Stomach (tissue), 9 donors: ENCODE data around the gene ZNF503. TPM values are rescaled to one million over a fixed set of nuclear protein-coding genes. Genes with fewer than 3 reads are reported as not detected.

Experiments used
- DNase-seq, 2 donors: peaks; one replicate each; pipeline versions ENCODE4 v3.0.0 to v3.0.0-alpha.2; 2013 to 2019
- H3K27ac ChIP-seq, 5 donors: fragments of 200-600 bp in 4 of 5; sonication (generic) in 4 of 5; one replicate each; pipeline ENCODE4 v1.5.1; 2013 to 2019; ENCODE audit warnings: mild to moderate bottlenecking in 1 of 5, moderate library complexity in 1 of 5
- H3K27me3 ChIP-seq, 3 donors: fragments of 200-600 bp; sonication (generic); one replicate each; pipeline ENCODE4 v1.5.1; 2017 to 2019; ENCODE audit warnings: mixed run types in 1 of 3
- H3K36me3 ChIP-seq, 4 donors: fragments of 200-600 bp; sonication (generic); 1 replicate in 3 of 4; 2 replicates in 1 of 4; pipeline ENCODE4 v1.5.1; 2016 to 2019
- H3K4me1 ChIP-seq, 4 donors: fragments of 200-600 bp; sonication (generic); one replicate each; pipeline ENCODE4 v1.5.1; 2016 to 2019
- H3K4me3 ChIP-seq, 4 donors: fragments of 200-600 bp; sonication (generic) in 3 of 4; one replicate each; pipeline ENCODE4 v1.5.1; 2016 to 2019; ENCODE audit warnings: mild to moderate bottlenecking in 1 of 4
- H3K9me3 ChIP-seq, 4 donors: fragments of 200-600 bp; sonication (generic); one replicate each; pipeline ENCODE4 v1.5.1; 2016 to 2019
- EP300 ChIP-seq: sonication (generic); formaldehyde crosslinking; IDR thresholded peaks from one replicate; pipeline ENCODE4 v1.6.1; 2017; ENCODE audit warnings: antibody characterized with exemption
- POLR2A ChIP-seq, 4 donors: fragments of 450-650 bp; IDR thresholded peaks; one replicate each; pipeline ENCODE4 v1.6.1; 2016; ENCODE audit warnings: antibody characterized with exemption in 4 of 4, control low read depth in 2 of 4, mild to moderate bottlenecking in 1 of 4, moderate library complexity in 1 of 4
- POLR2AphosphoS5 ChIP-seq, 3 donors: sonication (generic); formaldehyde crosslinking; IDR thresholded peaks; one replicate each; pipeline ENCODE4 v1.6.1; 2016; ENCODE audit warnings: antibody characterized with exemption in 3 of 3
- WGBS, 5 donors: extraction: QIAGEN DNeasy Blood & Tissue Kit in 3 of 5; methylation state at CpG; one replicate each; pipeline versions ENCODE4 v1.1.5 to v1.1.7; 2013 to 2018; 5-methylcytosine and 5-hydroxymethylcytosine counted together
- intact Hi-C: fragments of 100-400 bp; cut with DNase I; formaldehyde crosslinking; loops from one replicate; pipeline ENCODE4 v1.15.1; 2023; ENCODE audit warnings: low total_unique reads
- polyA plus RNA-seq, 3 donors: library from polyadenylated mRNA; stranded (reverse); fragments of 200-250 nt; gene quantifications; one replicate each; pipeline ENCODE4 v1.2.3, GENCODE V29; 2013
- total RNA-seq, 5 donors: library from RNA; depleted of rRNA; stranded (reverse); fragments of >200 nt; gene quantifications; one replicate each; pipeline versions ENCODE4 v1.1.0 to v1.2.3, GENCODE V29; 2014 to 2016
- TF ChIP-seq, protein P1 (sequence below), 7 experiments: fragments of 450-650 bp in 4 of 7; fragments of 200-600 bp in 3 of 7; sonication (generic) in 3 of 7; IDR thresholded peaks; one replicate each; pipeline ENCODE4 v1.5.1; 2016 to 2019; ENCODE audit warnings: antibody characterized with exemption in 7 of 7, control low read depth in 2 of 7, mild to moderate bottlenecking in 1 of 7
- donor health status: healthy with polysubstance abuse.
- donor health status: Bipolar disorder and iron deficiency.
- donor health status: healthy.

The ZNF503 gene
- total and polyA plus RNA-seq, 8 donors, result 3.5 to 24.1 (median 10.8) TPM

DNA sequence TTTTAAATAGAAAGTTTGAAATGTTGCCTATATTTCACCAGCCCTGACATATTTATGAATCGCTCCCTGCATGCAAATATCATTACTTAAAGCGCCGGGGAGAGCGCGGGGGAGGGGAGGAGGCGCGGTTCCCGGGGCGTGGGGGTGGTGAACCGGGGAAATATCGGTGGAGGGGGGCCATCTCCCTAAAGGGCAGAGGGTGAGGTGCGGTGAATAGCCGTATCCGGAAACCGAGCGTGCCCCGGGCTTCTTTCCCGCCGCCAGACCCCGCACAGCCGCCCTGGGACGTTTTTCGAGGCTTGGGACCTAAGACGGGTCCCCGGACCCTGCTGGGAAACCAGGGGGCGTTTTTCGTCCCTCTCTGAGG lies 6.9 kb upstream of the ZNF503 start:
- Histone ChIP-seq H3K27me3 (peaks cover 0 to 55% (median 0%) of the 10 kb centered on the region in 3 donors), H3K9me3 (no peaks in the 10 kb centered on the region), H3K4me3 (peak overlapping the region; percentile 73 to 84 (median 80)), H3K36me3 (no peaks in the 10 kb centered on the region), H3K4me1 (peaks cover 17 to 64% (median 61%) of the 10 kb centered on the region in 4 donors), H3K27ac (peak overlapping the region; percentile 92 to 99 (median 95))
- DNase-seq, result peak in 1 of 2 donors; percentile 77
- WGBS, 5 donors, result 0 to 12% (median 1%) methylated on average over 26 to 27 of the region's 27 CpGs
- intact Hi-C loops, result no loop called here
- TF ChIP-seq EP300, result no peak
- TF ChIP-seq, protein P1, sequence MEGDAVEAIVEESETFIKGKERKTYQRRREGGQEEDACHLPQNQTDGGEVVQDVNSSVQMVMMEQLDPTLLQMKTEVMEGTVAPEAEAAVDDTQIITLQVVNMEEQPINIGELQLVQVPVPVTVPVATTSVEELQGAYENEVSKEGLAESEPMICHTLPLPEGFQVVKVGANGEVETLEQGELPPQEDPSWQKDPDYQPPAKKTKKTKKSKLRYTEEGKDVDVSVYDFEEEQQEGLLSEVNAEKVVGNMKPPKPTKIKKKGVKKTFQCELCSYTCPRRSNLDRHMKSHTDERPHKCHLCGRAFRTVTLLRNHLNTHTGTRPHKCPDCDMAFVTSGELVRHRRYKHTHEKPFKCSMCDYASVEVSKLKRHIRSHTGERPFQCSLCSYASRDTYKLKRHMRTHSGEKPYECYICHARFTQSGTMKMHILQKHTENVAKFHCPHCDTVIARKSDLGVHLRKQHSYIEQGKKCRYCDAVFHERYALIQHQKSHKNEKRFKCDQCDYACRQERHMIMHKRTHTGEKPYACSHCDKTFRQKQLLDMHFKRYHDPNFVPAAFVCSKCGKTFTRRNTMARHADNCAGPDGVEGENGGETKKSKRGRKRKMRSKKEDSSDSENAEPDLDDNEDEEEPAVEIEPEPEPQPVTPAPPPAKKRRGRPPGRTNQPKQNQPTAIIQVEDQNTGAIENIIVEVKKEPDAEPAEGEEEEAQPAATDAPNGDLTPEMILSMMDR (IDR thresholded peaks at IDR 0.05), result no peak
- no peak for TF ChIP-seq POLR2AphosphoS5 (IDR thresholded peaks at IDR 0.05)
- TF ChIP-seq POLR2A (IDR thresholded peaks at IDR 0.05), result no peak

DNA sequence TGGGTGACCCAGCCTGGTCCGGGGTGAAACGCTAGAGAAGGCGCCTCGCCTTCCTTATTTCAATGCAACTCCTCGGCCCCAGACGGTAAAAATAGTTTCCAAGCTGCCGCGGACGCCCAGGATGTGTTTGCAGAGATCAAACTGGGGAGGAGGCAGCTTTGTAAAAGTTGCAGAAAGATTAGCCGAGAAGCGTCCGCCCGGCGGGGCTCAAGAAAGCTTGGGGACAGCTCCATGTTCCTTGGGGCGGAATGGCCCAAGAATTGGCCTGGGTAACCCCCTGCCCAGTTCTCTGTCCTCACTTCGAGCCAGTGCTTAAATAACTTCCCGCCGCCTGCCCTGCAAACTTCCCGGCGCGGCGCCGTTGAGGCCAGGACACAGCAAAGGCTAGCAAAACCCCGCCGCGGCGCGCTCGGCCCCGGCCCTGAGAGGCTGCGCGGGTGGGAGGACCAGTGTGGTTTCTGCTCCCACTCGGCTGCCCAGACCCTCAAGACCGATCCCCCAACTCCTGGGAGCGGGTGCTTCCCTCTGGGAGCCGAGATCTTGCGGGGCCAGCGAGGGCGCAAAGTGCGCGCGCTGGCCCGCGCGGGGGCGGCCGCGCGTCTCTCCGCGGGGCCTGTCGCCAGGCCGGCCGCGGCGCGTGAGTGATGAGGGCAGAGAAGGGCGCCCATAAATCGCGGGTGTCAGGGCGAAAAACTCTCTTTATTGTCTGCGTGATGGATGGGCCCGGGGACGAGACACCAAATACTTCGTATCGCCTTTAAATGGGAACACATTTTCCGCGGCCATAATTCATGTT lies 6.3 kb upstream of the ZNF503 start:
- Histone ChIP-seq H3K36me3 (no peaks in the 10 kb centered on the region), H3K4me1 (peaks cover 18 to 68% (median 65%) of the 10 kb centered on the region in 4 donors), H3K27me3 (peaks cover 0 to 61% (median 0%) of the 10 kb centered on the region in 3 donors), H3K9me3 (no peaks in the 10 kb centered on the region), H3K4me3 (peak overlapping the region; percentile 73 to 84 (median 80)), H3K27ac (peak overlapping the region; percentile 92 to 99 (median 95))
- WGBS, 5 donors, result 2 to 15% (median 8%) methylated on average over 56 to 68 of the region's 68 CpGs
- intact Hi-C loops, result no loop called here
- DNase-seq, result peak; percentile 55 to 78
- TF ChIP-seq EP300, result no peak
- no peak for TF ChIP-seq POLR2AphosphoS5 (IDR thresholded peaks at IDR 0.05)
- TF ChIP-seq, protein P1 (IDR thresholded peaks at IDR 0.05), result no peak
- TF ChIP-seq POLR2A (IDR thresholded peaks at IDR 0.05), result no peak

DNA sequence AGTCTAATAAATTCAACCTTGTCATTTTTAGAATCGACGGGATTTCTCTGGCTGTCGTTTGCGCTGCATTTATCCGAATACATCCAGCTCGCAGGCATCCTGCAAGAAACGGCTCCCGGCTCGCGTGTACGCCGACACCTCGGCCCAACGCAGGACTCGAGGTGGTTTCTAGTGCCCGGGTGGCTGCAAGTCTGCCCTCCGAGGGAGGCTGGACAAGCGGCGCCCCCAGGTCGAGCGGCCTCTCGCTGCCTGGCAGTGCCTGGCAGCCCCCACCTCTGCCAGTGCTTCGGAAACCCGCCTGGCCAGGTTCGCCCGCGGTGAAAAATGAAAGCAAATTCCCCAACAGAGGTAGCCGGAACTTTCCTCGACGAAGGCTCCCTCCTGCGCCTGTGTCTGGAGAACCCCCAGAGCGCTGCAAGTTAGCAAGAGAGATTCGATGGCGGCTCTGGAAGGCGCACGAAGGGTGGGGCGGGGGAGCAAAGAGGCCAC lies 5.7 kb upstream of the ZNF503 start:
- H3K27me3 ChIP-seq, result peaks cover 0 to 62% (median 0%) of the 10 kb centered on the region in 3 donors
- H3K36me3 ChIP-seq, result no peaks in the 10 kb centered on the region
- 24 to 48% (median 38%) methylated on average over 37 of the region's 37 CpGs for WGBS, 5 donors
- intact Hi-C loops, result no loop called here
- peaks cover 23 to 68% (median 65%) of the 10 kb centered on the region in 4 donors for H3K4me1 ChIP-seq
- H3K4me3 ChIP-seq, result peak overlapping the region; percentile 73 to 84 (median 80)
- peak overlapping the region; percentile 92 to 99 (median 95) for H3K27ac ChIP-seq
- no peaks in the 10 kb centered on the region for H3K9me3 ChIP-seq
- TF ChIP-seq POLR2AphosphoS5 (IDR thresholded peaks at IDR 0.05), result no peak
- TF ChIP-seq, protein P1 (IDR thresholded peaks at IDR 0.05), result no peak
- no peak for TF ChIP-seq POLR2A (IDR thresholded peaks at IDR 0.05)
- peak; percentile 60 to 66 for DNase-seq

DNA sequence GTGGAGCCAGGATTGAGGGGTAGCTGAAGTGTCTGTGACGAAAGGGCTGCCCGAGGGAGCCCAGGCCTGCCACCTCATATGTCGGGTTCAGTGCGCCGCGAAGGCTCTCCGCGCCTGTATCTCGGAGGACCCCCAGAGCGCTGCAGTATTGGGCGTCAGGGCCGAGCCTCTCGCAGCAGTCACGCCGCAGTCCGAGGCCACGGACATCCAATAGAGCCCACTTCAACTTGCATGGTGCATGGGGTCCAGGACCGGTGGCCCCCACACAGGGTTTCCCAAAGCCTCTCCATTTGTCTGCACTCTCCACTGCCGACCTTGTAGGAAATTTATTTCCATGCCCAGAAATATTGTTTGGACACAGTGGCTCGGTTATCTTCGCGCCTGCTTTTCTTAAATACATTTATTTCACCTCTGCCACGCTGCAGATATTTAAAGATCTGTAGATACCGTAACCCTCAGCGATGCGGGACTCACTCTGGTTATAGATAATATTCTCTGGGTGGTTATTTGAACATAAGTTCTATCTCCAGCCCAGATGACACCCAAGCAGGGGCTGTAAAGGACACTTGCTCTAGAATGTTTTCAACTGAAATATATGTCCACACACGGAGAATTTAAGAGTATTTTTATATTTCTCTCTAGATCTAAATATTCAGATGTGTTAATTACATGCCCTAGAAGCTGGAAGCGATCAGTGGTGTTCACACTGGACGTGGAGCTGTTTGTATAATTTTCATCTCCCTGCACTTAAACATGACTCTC lies 5.1 kb upstream of the ZNF503 start:
- peak in 1 of 2 donors; percentile 15 for DNase-seq
- Histone ChIP-seq H3K4me3 (peak overlapping the region in 2 of 4 donors; percentile 80 to 82), H3K4me1 (peaks cover 23 to 68% (median 65%) of the 10 kb centered on the region in 4 donors), H3K36me3 (no peaks in the 10 kb centered on the region), H3K27me3 (peaks cover 0 to 62% (median 0%) of the 10 kb centered on the region in 3 donors), H3K9me3 (no peaks in the 10 kb centered on the region), H3K27ac (peak overlapping the region; percentile 92 to 99 (median 96))
- intact Hi-C loops, result no loop called here
- WGBS, 5 donors, result 45 to 77% (median 56%) methylated on average over 29 of the region's 29 CpGs
- TF ChIP-seq POLR2AphosphoS5 (IDR thresholded peaks at IDR 0.05), result no peak
- TF ChIP-seq EP300, result no peak
- TF ChIP-seq, protein P1 (IDR thresholded peaks at IDR 0.05), result no peak
- TF ChIP-seq POLR2A (IDR thresholded peaks at IDR 0.05), result no peak
